Naive thymus-derived CD4-positive, alpha-beta T cell (primary cell): ENCODE results near the gene IL1RAPL1. TPM values are rescaled to one million over a fixed set of nuclear protein-coding genes. Genes with fewer than 3 reads are reported as not detected.

ENCODE experiments used
- ATAC-seq: fragments of 150-1000 bp; cut with Tn5 transposase; 2 replicates; pipeline ENCODE4 v1.10.0; 2021; ENCODE audit warnings: mild to moderate bottlenecking, moderate library complexity
- CTCF ChIA-PET: fragments of 350-600 bp; sonication (Branson Sonifier 250); formaldehyde crosslinking; loops from one replicate; lab custom pipeline; 2021; ENCODE audit warnings: antibody characterized with exemption; lab: Charles Lee
- POLR2A ChIA-PET: fragments of 350-600 bp; sonication (Branson Sonifier 250); formaldehyde crosslinking; loops from one replicate; lab custom pipeline; 2021; ENCODE audit warnings: antibody characterized with exemption, inconsistent platforms; lab: Charles Lee
- DNase-seq, 9 donors: peaks; one replicate each; pipeline versions ENCODE4 v3.0.0 to v3.0.0-alpha.2; 2020 to 2022; ENCODE audit warnings: mixed read lengths in 1 of 9
- H3K27ac ChIP-seq: one replicate; pipeline ENCODE4 v1.7.0; 2013; ENCODE audit warnings: mild to moderate bottlenecking, low read depth, low read length, moderate library complexity
- H3K27me3 ChIP-seq, 2 donors: one replicate each; pipeline ENCODE4 v1.7.0; 2013; ENCODE audit warnings: low read length in 2 of 2, mild to moderate bottlenecking in 2 of 2, moderate library complexity in 2 of 2; ENCODE audit not compliant: control insufficient read depth in 2 of 2, insufficient read depth in 2 of 2
- H3K36me3 ChIP-seq, 3 experiments: 1 replicate in 2 of 3; 2 replicates in 1 of 3; pipeline ENCODE4 v1.7.0; 2013; ENCODE audit warnings: low read length in 3 of 3, mild to moderate bottlenecking in 3 of 3, moderate library complexity in 1 of 3; ENCODE audit not compliant: insufficient read depth in 3 of 3, control insufficient read depth in 2 of 3
- H3K4me1 ChIP-seq, 2 donors: one replicate each; pipeline ENCODE4 v1.7.0; 2013; ENCODE audit warnings: low read length in 2 of 2, mild to moderate bottlenecking in 2 of 2, moderate library complexity in 1 of 2; ENCODE audit not compliant: control insufficient read depth in 2 of 2, insufficient read depth in 2 of 2
- H3K4me3 ChIP-seq: 2 replicates; pipeline ENCODE4 v1.7.0; 2013; ENCODE audit warnings: mild to moderate bottlenecking, low read length
- H3K9me3 ChIP-seq, 3 experiments: 1 replicate in 2 of 3; 2 replicates in 1 of 3; pipeline ENCODE4 v1.7.0; 2013; ENCODE audit warnings: low read length in 3 of 3; ENCODE audit not compliant: control insufficient read depth in 2 of 3
- H3K27ac Mint-ChIP-seq, 9 donors: one replicate each; pipeline ENCODE4 v1.8.0; 2020 to 2022; ENCODE audit warnings: mixed read lengths in 9 of 9, mild to moderate bottlenecking in 8 of 9, moderate library complexity in 5 of 9, inconsistent platforms in 2 of 9
- H3K27me3 Mint-ChIP-seq, 5 donors: one replicate each; pipeline ENCODE4 v1.8.0; 2021 to 2022; ENCODE audit warnings: mixed read lengths in 5 of 5, mild to moderate bottlenecking in 1 of 5
- H3K36me3 Mint-ChIP-seq, 5 donors: one replicate each; pipeline ENCODE4 v1.8.0; 2020 to 2022; ENCODE audit warnings: mixed read lengths in 5 of 5, mild to moderate bottlenecking in 3 of 5, inconsistent platforms in 1 of 5
- H3K4me1 Mint-ChIP-seq, 7 donors: one replicate each; pipeline ENCODE4 v1.8.0; 2020 to 2022; ENCODE audit warnings: mixed read lengths in 7 of 7, mild to moderate bottlenecking in 3 of 7, inconsistent platforms in 1 of 7
- H3K4me3 Mint-ChIP-seq, 10 donors: one replicate each; pipeline ENCODE4 v1.8.0; 2020 to 2022; ENCODE audit warnings: mild to moderate bottlenecking in 10 of 10, mixed read lengths in 10 of 10, moderate library complexity in 6 of 10, inconsistent platforms in 2 of 10
- H3K9me3 Mint-ChIP-seq, 11 donors: one replicate each; pipeline ENCODE4 v1.8.0; 2020 to 2022; ENCODE audit warnings: mixed read lengths in 11 of 11, mild to moderate bottlenecking in 4 of 11, inconsistent platforms in 1 of 11, moderate library complexity in 1 of 11
- intact Hi-C, 2 donors: fragments of 100-400 bp; cut with micrococcal nuclease; formaldehyde crosslinking; loops; one replicate each; pipeline ENCODE4 v1.15.1; 2023
- polyA plus RNA-seq, 2 donors: library from polyadenylated mRNA; unstranded; fragments of 300-500 nt; fragmentation: Illumina TruSeq; gene quantifications; one replicate each; pipeline ENCODE4 v1.2.3, GENCODE V29; 2021
- total RNA-seq, 6 experiments: library from RNA in 5 of 6; stranded (reverse) in 5 of 6; gene quantifications; 1 replicate in 5 of 6; 2 replicates in 1 of 6; pipeline ENCODE4 v1.2.3 and lab custom pipeline; 2021 to 2026

IL1RAPL1 gene
- total RNA-seq = not detected
- not detected for polyA plus RNA-seq
- total RNA-seq (lab: John Stamatoyannopoulos, UW) = not detected

DNA sequence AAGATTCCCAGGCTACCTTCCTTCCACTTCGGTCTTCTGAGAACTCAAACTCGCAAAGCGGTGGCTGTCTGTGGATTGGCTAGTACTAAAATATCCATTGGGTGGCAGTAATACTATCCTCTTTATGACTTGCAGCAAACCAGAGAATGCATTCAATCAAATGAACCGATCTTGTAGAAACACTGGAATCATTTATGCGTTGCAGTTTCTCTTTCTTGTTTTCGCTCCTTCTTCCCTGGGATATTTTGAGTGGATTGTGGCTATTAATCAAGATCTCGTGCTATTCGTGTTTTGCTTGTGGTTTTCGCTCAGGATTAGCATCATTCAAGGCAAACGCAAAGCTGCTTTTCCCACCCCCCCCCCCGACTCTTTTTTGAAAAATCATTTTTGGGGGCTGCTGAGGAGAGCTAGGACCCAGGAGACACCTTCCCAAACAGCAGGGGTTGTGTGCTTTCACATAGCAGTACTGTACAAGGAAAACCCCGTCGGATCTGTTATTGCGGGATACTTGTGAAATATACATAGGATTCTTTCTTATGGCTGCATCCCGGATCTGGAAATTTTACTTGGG lies at the start of gene IL1RAPL1:
TSS of gene IL1RAPL1 (plus strand) at position 466 of the 571 bp plus-strand sequence.
- Histone ChIP-seq H3K4me3 (no peak within 1 kb of the TSS), H3K27me3 (no peaks in the 10 kb centered on the region), H3K36me3 (no peaks in the 10 kb centered on the region), H3K4me1 (no peaks in the 10 kb centered on the region), H3K27ac (no peak within 1 kb of the TSS), H3K9me3 (no peaks in the 10 kb centered on the region)
- peaks cover 0 to 4% (median 0%) of the 10 kb centered on the region in 5 donors for H3K27me3 Mint-ChIP-seq
- no peak for DNase-seq
- H3K9me3 Mint-ChIP-seq = peaks cover 0 to 7% (median 0%) of the 10 kb centered on the region in 11 donors
- H3K4me3 Mint-ChIP-seq = no peak within 1 kb of the TSS
- ATAC-seq = no peak
- H3K27ac Mint-ChIP-seq = no peak within 1 kb of the TSS
- H3K36me3 Mint-ChIP-seq = no peaks in the 10 kb centered on the region
- POLR2A ChIA-PET = no interaction called here
- CTCF ChIA-PET = no interaction called here
- intact Hi-C loops = no loop called here
- H3K4me1 Mint-ChIP-seq = no peaks in the 10 kb centered on the region

DNA sequence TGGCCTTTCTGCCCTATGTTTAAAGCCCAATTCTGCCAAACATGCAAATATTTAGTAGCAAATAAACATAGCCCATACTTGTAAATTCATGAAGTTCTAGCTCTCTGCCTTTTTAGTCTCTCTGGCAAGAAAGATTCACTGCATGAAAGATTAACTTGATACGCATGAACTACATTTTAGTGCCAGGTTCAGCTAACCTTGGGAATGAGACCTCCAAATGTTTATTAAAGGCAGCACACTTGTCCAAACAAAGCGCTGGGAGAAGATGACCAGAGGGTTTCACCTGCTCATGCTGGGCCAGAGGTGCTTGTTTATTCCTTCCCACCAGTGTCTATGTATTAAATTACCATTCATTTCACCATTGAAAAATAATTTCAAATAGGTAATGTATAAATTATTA lies 44.5 kb upstream of the IL1RAPL1 start:
- ChIA-PET POLR2A (no interaction called here), CTCF (no interaction called here)
- intact Hi-C loops = no loop called here
- H3K27ac Mint-ChIP-seq = no peak overlapping the region
- Histone ChIP-seq H3K4me1 (no peaks in the 10 kb centered on the region), H3K4me3 (no peak overlapping the region), H3K27ac (no peak overlapping the region), H3K27me3 (no peaks in the 10 kb centered on the region), H3K9me3 (no peaks in the 10 kb centered on the region), H3K36me3 (no peaks in the 10 kb centered on the region)
- no peak for DNase-seq
- ATAC-seq = no peak
- H3K36me3 Mint-ChIP-seq = no peaks in the 10 kb centered on the region
- no peak overlapping the region for H3K4me3 Mint-ChIP-seq
- peaks cover 0 to 5% (median 3%) of the 10 kb centered on the region in 11 donors for H3K9me3 Mint-ChIP-seq
- H3K4me1 Mint-ChIP-seq = no peaks in the 10 kb centered on the region
- H3K27me3 Mint-ChIP-seq = no peaks in the 10 kb centered on the region

DNA sequence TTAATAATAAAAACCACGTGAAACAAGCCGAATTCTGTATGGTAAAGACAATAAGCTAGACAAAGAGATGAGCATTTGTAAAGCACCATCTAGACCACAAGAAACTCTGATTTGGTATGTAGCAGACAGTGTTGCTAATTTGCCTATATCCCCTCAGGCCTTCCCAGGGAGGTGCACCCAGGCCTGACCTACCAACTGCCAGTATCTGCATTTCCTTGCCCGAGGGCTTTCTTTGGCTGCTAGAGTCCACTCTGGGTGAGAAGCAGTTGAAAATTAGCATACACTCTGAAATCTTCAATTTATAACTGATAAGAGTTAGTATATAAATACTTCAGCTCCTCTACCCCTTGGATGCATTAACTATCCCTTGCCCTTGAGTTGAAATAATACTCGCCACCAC lies 37.4 kb upstream of the IL1RAPL1 start:
- intact Hi-C loops = no loop called here
- ATAC-seq (no peak), DNase-seq (no peak)
- Histone ChIP-seq H3K27me3 (no peaks in the 10 kb centered on the region), H3K27ac (no peak overlapping the region), H3K9me3 (no peaks in the 10 kb centered on the region), H3K4me3 (no peak overlapping the region), H3K36me3 (no peaks in the 10 kb centered on the region), H3K4me1 (no peaks in the 10 kb centered on the region)
- H3K4me3 Mint-ChIP-seq = no peak overlapping the region
- peaks cover 0 to 14% (median 5%) of the 10 kb centered on the region in 11 donors for H3K9me3 Mint-ChIP-seq
- no peaks in the 10 kb centered on the region for H3K36me3 Mint-ChIP-seq
- H3K27ac Mint-ChIP-seq = no peak overlapping the region
- H3K27me3 Mint-ChIP-seq = no peaks in the 10 kb centered on the region
- CTCF ChIA-PET = no interaction called here
- POLR2A ChIA-PET = no interaction called here
- no peaks in the 10 kb centered on the region for H3K4me1 Mint-ChIP-seq

DNA sequence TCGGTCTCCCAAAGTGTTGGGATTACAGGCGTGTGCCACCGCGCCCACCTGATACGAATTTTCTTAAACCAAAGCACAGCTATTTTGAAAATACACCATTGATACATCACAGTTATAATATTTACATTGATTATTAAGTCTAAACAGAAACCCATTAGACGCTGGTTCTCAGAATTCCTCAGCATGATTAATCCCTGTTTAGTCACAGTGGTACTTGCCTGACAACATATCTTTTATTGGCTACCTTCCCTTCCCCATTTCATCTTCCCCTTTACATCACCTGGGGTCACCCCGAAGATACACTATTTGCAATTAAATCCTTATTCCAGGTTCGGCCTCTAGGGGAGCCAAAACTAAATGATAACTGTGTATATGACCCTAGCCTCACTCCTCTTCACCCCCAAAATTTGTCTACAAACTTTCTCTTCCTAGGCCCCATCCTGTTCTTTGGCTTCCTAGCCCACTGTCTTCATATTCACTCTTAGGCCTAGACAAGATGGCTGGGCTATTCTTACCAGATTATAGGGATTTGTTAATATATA lies 36.8 kb upstream of the IL1RAPL1 start:
- Mint-ChIP-seq H3K27ac (no peak overlapping the region), H3K4me3 (no peak overlapping the region), H3K36me3 (no peaks in the 10 kb centered on the region), H3K9me3 (peaks cover 0 to 14% (median 5%) of the 10 kb centered on the region in 11 donors), H3K4me1 (no peaks in the 10 kb centered on the region), H3K27me3 (no peaks in the 10 kb centered on the region)
- CTCF ChIA-PET = no interaction called here
- intact Hi-C loops = no loop called here
- Histone ChIP-seq H3K27me3 (no peaks in the 10 kb centered on the region), H3K36me3 (no peaks in the 10 kb centered on the region), H3K27ac (no peak overlapping the region), H3K4me3 (no peak overlapping the region), H3K9me3 (no peaks in the 10 kb centered on the region), H3K4me1 (no peaks in the 10 kb centered on the region)
- ATAC-seq (no peak), DNase-seq (no peak)
- POLR2A ChIA-PET = no interaction called here

DNA sequence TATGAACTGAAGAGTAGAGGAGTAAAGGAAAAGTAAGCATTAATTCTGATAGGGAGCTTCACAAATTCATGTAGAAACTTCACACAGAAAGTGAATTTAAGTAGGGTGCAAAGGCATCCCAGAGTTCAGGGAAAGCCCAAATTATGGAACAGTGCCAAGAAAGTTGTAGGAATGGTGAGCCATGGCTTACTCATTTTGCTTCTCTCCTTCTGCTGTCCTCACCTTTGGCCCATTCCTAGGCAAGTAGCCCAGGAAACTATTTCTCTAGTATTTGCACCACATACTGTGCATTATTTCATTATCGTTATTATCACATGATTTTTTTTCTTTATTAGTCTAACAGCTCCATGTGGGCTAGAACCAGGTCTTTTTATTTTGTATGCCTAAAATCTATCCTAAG lies 34.9 kb upstream of the IL1RAPL1 start:
- ChIA-PET CTCF (no interaction called here), POLR2A (no interaction called here)
- Histone ChIP-seq H3K27ac (no peak overlapping the region), H3K27me3 (no peaks in the 10 kb centered on the region), H3K4me3 (no peak overlapping the region), H3K4me1 (no peaks in the 10 kb centered on the region), H3K9me3 (no peaks in the 10 kb centered on the region), H3K36me3 (no peaks in the 10 kb centered on the region)
- Mint-ChIP-seq H3K4me3 (no peak overlapping the region), H3K27me3 (no peaks in the 10 kb centered on the region), H3K4me1 (no peaks in the 10 kb centered on the region), H3K36me3 (no peaks in the 10 kb centered on the region), H3K27ac (peak overlapping the region in 1 of 9 donors; percentile 22), H3K9me3 (peaks cover 0 to 18% (median 4%) of the 10 kb centered on the region in 11 donors)
- ATAC-seq (no peak), DNase-seq (no peak)
- intact Hi-C loops = no loop called here

DNA sequence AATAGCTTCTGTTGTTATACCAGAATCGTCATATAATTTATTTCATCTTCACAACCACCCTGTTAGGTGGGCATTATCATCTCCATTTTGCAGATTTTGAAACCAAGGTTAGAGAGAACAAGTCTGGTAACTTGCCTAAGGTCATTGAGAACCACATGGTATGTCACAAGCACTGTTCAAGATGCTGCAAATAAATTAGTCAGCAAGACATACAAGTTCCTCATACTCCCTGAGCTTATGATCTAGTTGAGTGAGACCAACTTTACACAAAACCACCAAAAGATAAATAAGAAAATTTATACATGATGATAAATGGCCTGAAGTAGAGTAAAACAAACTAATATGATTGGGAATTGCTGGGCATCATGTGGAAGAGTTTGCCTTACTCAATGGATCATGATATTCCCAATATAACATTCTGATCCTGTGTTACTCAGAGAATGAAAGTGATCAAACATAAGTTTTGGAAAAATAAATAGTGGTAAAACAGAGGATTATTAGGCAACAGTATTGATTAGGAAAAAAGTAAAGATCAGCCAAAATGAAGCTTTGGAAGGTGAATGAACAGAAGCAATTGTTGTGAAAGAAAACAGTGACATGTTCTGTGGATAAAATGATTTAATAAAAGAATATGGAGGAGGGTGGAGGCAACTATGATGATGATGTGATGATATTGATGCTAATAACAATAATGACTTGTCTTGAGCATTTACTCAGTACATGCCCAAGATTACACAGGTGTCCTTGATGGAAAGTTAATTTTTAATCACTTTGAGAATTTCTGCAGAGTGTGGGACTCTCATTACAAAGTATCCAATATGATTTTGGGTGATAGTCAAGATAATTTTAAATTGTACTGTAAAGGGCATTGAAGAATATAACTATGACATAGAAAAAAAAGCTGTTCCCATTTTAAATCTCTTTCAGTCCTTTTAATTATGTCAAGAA lies 34.1 kb upstream of the IL1RAPL1 start:
- Histone ChIP-seq H3K4me3 (no peak overlapping the region), H3K36me3 (no peaks in the 10 kb centered on the region), H3K27me3 (no peaks in the 10 kb centered on the region), H3K4me1 (no peaks in the 10 kb centered on the region), H3K27ac (no peak overlapping the region), H3K9me3 (no peaks in the 10 kb centered on the region)
- no peaks in the 10 kb centered on the region for H3K4me1 Mint-ChIP-seq
- peaks cover 0 to 21% (median 4%) of the 10 kb centered on the region in 11 donors for H3K9me3 Mint-ChIP-seq
- no peak overlapping the region for H3K4me3 Mint-ChIP-seq
- intact Hi-C loops = no loop called here
- H3K27me3 Mint-ChIP-seq = no peaks in the 10 kb centered on the region
- ChIA-PET POLR2A (no interaction called here), CTCF (no interaction called here)
- no peaks in the 10 kb centered on the region for H3K36me3 Mint-ChIP-seq
- DNase-seq (no peak), ATAC-seq (no peak)
- H3K27ac Mint-ChIP-seq = no peak overlapping the region
